CD4-positive, alpha-beta T cell treated with Interleukin-17A for 1 hour (primary cell): Measurements from ENCODE around the gene CEP250.
"Not testable (repeated sequence)": the region's sequence is repeated elsewhere in the genome, so short reads cannot be mapped to it uniquely, and the experiment has no call there.

Source experiments
- DNase-seq: peaks from one replicate; pipeline ENCODE4 v3.0.0-alpha.2; 2020

Gene CEP250

GRCh38 chr20:35454881-35455609 lies at the start of gene CEP250:
Gene CEP250, plus strand, starts transcription at chr20:35455598. Its CDS starts 6,770 bp downstream, at chr20:35462368.
- DNase-seq: peak; percentile 95

GRCh38 chr20:35405775-35406174 lies 49.6 kb upstream of the CEP250 start:
- no peak for DNase-seq

GRCh38 chr20:35408270-35408669 lies 47.1 kb upstream of the CEP250 start:
- DNase-seq: no peak

GRCh38 chr20:35409542-35409941 lies 45.9 kb upstream of the CEP250 start:
- no peak for DNase-seq

GRCh38 chr20:35410613-35411012 lies 44.8 kb upstream of the CEP250 start:
- DNase-seq: no peak

GRCh38 chr20:35421322-35421721 lies 34.1 kb upstream of the CEP250 start:
- no peak for DNase-seq

- no peak for DNase-seq
Observed at GRCh38 chr20:35431621-35432429, 23.6 kb upstream of the CEP250 start.

GRCh38 chr20:35432430-35432735 lies 23.0 kb upstream of the CEP250 start:
- no peak for DNase-seq

GRCh38 chr20:35433337-35433736 lies 22.1 kb upstream of the CEP250 start:
- no peak for DNase-seq

- DNase-seq: no peak
Observed at GRCh38 chr20:35434085-35435005, 21.1 kb upstream of the CEP250 start.

GRCh38 chr20:35436177-35436573 lies 19.2 kb upstream of the CEP250 start:
- no peak for DNase-seq

- DNase-seq: no peak
Observed at GRCh38 chr20:35437599-35437998, 17.8 kb upstream of the CEP250 start.

- no peak for DNase-seq
Observed at GRCh38 chr20:35443003-35443402, 12.4 kb upstream of the CEP250 start.

GRCh38 chr20:35444226-35444625 lies 11.2 kb upstream of the CEP250 start:
- no peak for DNase-seq

GRCh38 chr20:35446356-35447078 lies 8.9 kb upstream of the CEP250 start:
- no peak for DNase-seq

- peak; percentile 89 for DNase-seq
Observed at GRCh38 chr20:35447082-35447789, 8.2 kb upstream of the CEP250 start.

- no peak for DNase-seq
Observed at GRCh38 chr20:35448788-35449373, 6.5 kb upstream of the CEP250 start.

GRCh38 chr20:35449855-35450254 lies 5.5 kb upstream of the CEP250 start:
- not testable (repeated sequence) for DNase-seq

GRCh38 chr20:35451295-35451694 lies 4.1 kb upstream of the CEP250 start:
- DNase-seq: no peak

- DNase-seq: no peak
Observed at GRCh38 chr20:35453647-35454046, 1.8 kb upstream of the CEP250 start.

GRCh38 chr20:35456700-35457099 lies 1.3 kb downstream of the CEP250 start:
- not testable (repeated sequence) for DNase-seq

- not testable (repeated sequence) for DNase-seq
Observed at GRCh38 chr20:35457539-35457938, 2.1 kb downstream of the CEP250 start.
